Upper lobe of left lung (tissue), 6 donors: ENCODE data around the gene PRKCZ. TPM values are rescaled to one million over a fixed set of nuclear protein-coding genes. Genes with fewer than 3 reads are reported as not detected.

Source experiments
- ATAC-seq, 2 donors: fragments of 200-7000 bp; cut with Tn5 transposase; one replicate each; pipeline ENCODE4 v1.9.1; 2022; ENCODE audit warnings: mild to moderate bottlenecking in 2 of 2, moderate library complexity in 2 of 2; ENCODE audit not compliant: low FRiP score in 2 of 2
- DNase-seq, 2 donors: peaks; one replicate each; pipeline ENCODE4 v3.0.0-alpha.2; 2019 to 2020
- H3K27ac ChIP-seq, 4 donors: fragments of 200-600 bp; sonication (generic); one replicate each; pipeline ENCODE4 v1.5.1; 2016 to 2019
- H3K27me3 ChIP-seq, 4 donors: fragments of 200-600 bp; sonication (generic); one replicate each; pipeline ENCODE4 v1.5.1; 2017 to 2019
- H3K36me3 ChIP-seq, 4 donors: fragments of 200-600 bp; sonication (generic); one replicate each; pipeline ENCODE4 v1.5.1; 2016 to 2019
- H3K4me1 ChIP-seq, 4 donors: fragments of 200-600 bp; sonication (generic); one replicate each; pipeline ENCODE4 v1.5.1; 2018 to 2019
- H3K4me3 ChIP-seq, 4 donors: fragments of 200-600 bp; sonication (generic); one replicate each; pipeline ENCODE4 v1.5.1; 2017 to 2019; ENCODE audit warnings: mild to moderate bottlenecking in 2 of 4, moderate library complexity in 1 of 4
- H3K9me3 ChIP-seq, 4 donors: fragments of 200-600 bp; sonication (generic); one replicate each; pipeline ENCODE4 v1.5.1; 2018 to 2019
- CTCF ChIP-seq, 6 experiments: fragments of 450-650 bp in 4 of 6; fragments of 200-600 bp in 2 of 6; sonication (generic) in 2 of 6; IDR thresholded peaks; one replicate each; pipeline ENCODE4 v1.5.1; 2016 to 2019; ENCODE audit warnings: antibody characterized with exemption in 6 of 6
- EP300 ChIP-seq, 4 donors: sonication (generic); formaldehyde crosslinking; IDR thresholded peaks; one replicate each; pipeline ENCODE4 v1.5.1; 2017; ENCODE audit warnings: antibody characterized with exemption in 4 of 4, control low read depth in 2 of 4
- POLR2A ChIP-seq, 4 donors: fragments of 450-650 bp; IDR thresholded peaks; one replicate each; pipeline ENCODE4 v1.5.1; 2016 to 2017; ENCODE audit warnings: antibody characterized with exemption in 4 of 4, mild to moderate bottlenecking in 2 of 4
- POLR2AphosphoS5 ChIP-seq, 2 donors: sonication (generic); formaldehyde crosslinking; IDR thresholded peaks; one replicate each; pipeline ENCODE4 v1.5.1; 2017; ENCODE audit warnings: antibody characterized with exemption in 2 of 2
- WGBS, 2 donors: methylation state at CpG; one replicate each; pipeline ENCODE4 v1.1.5; 2017 to 2018; 5-methylcytosine and 5-hydroxymethylcytosine counted together
- total RNA-seq, 6 donors: library from RNA; depleted of rRNA in 4 of 6; stranded (reverse); fragments of >200 nt in 4 of 6; gene quantifications; one replicate each; pipeline versions ENCODE4 v1.1.0 to v1.2.1, GENCODE V29; 2016 to 2021
- donor health status: DM: no; HTN: no; CAD: no; lungs with moderate emphysema.
- donor health status: DM: no; HTN: yes; CAD: no; lungs with severe emphysema.

Gene PRKCZ
- total RNA-seq, 6 donors from 2014 or later: 107 to 169 (median 138) TPM

GRCh38 chr1:2177946-2178538, 127.8 kb downstream of the PRKCZ start:
- TF ChIP-seq POLR2AphosphoS5 (IDR thresholded peaks at IDR 0.05): no peak
- TF ChIP-seq CTCF (IDR thresholded peaks at IDR 0.05): no peak
- TF ChIP-seq EP300 (IDR thresholded peaks at IDR 0.05): no peak
- TF ChIP-seq POLR2A (IDR thresholded peaks at IDR 0.05): no peak
- H3K27me3 ChIP-seq: no peaks in the 10 kb centered on the region
- DNase-seq (peak in 1 of 2 donors; percentile 51), ATAC-seq (no peak)
- no peaks in the 10 kb centered on the region for H3K9me3 ChIP-seq
- peaks cover 0 to 44% (median 19%) of the 10 kb centered on the region in 4 donors for H3K36me3 ChIP-seq
- WGBS, 2 donors: 92% methylated on average over 18 of the region's 18 CpGs
- no peak overlapping the region for H3K4me3 ChIP-seq
- peaks cover 0 to 10% (median 6%) of the 10 kb centered on the region in 4 donors for H3K4me1 ChIP-seq
- H3K27ac ChIP-seq: no peak overlapping the region

GRCh38 chr1:2178875-2179274, 128.7 kb downstream of the PRKCZ start:
- ATAC-seq (no peak), DNase-seq (peak in 1 of 2 donors; percentile 58)
- no peaks in the 10 kb centered on the region for H3K9me3 ChIP-seq
- no peak overlapping the region for H3K4me3 ChIP-seq
- 82 to 93% methylated on average over 5 to 16 of the region's 16 CpGs for WGBS, 2 donors
- peaks cover 0 to 45% (median 19%) of the 10 kb centered on the region in 4 donors for H3K36me3 ChIP-seq
- no peak for TF ChIP-seq POLR2A (IDR thresholded peaks at IDR 0.05)
- TF ChIP-seq EP300 (IDR thresholded peaks at IDR 0.05): no peak
- no peak for TF ChIP-seq POLR2AphosphoS5 (IDR thresholded peaks at IDR 0.05)
- TF ChIP-seq CTCF (IDR thresholded peaks at IDR 0.05): no peak
- H3K4me1 ChIP-seq: peaks cover 0 to 9% (median 6%) of the 10 kb centered on the region in 4 donors
- no peak overlapping the region for H3K27ac ChIP-seq
- no peaks in the 10 kb centered on the region for H3K27me3 ChIP-seq

GRCh38 chr1:2179283-2180013, 129.2 kb downstream of the PRKCZ start:
- H3K27ac ChIP-seq: no peak overlapping the region
- ATAC-seq (no peak), DNase-seq (peak in 1 of 2 donors; percentile 62)
- no peaks in the 10 kb centered on the region for H3K27me3 ChIP-seq
- H3K36me3 ChIP-seq: peaks cover 0 to 51% (median 20%) of the 10 kb centered on the region in 4 donors
- H3K9me3 ChIP-seq: no peaks in the 10 kb centered on the region
- TF ChIP-seq POLR2AphosphoS5 (IDR thresholded peaks at IDR 0.05) (no peak), CTCF (IDR thresholded peaks at IDR 0.05) (no peak), EP300 (IDR thresholded peaks at IDR 0.05) (no peak), POLR2A (IDR thresholded peaks at IDR 0.05) (no peak)
- H3K4me3 ChIP-seq: no peak overlapping the region
- H3K4me1 ChIP-seq: peaks cover 0 to 3% (median 1%) of the 10 kb centered on the region in 4 donors
- WGBS, 2 donors: 82 to 86% methylated on average over 22 to 28 of the region's 28 CpGs

GRCh38 chr1:2180297-2181245, 130.4 kb downstream of the PRKCZ start:
- H3K9me3 ChIP-seq: no peaks in the 10 kb centered on the region
- DNase-seq (peak in 1 of 2 donors; percentile 83), ATAC-seq (no peak)
- 88 to 91% methylated on average over 43 to 58 of the region's 58 CpGs for WGBS, 2 donors
- TF ChIP-seq CTCF (IDR thresholded peaks at IDR 0.05) (no peak), POLR2A (IDR thresholded peaks at IDR 0.05) (no peak), POLR2AphosphoS5 (IDR thresholded peaks at IDR 0.05) (no peak), EP300 (IDR thresholded peaks at IDR 0.05) (no peak)
- H3K4me3 ChIP-seq: no peak overlapping the region
- H3K4me1 ChIP-seq: no peaks in the 10 kb centered on the region
- H3K27ac ChIP-seq: no peak overlapping the region
- peaks cover 0 to 55% (median 20%) of the 10 kb centered on the region in 4 donors for H3K36me3 ChIP-seq
- no peaks in the 10 kb centered on the region for H3K27me3 ChIP-seq
